Smooth muscle cell (in vitro differentiated cells): Measurements from ENCODE around the gene ZNF677. TPM values are rescaled to one million over a fixed set of nuclear protein-coding genes. Genes with fewer than 3 reads are reported as not detected.
"Not testable (repeated sequence)": the region's sequence is repeated elsewhere in the genome, so short reads cannot be mapped to it uniquely, and the experiment has no call there.

Experiments used
- DNase-seq: peaks from one replicate; lab custom pipeline; 2025; ENCODE audit not compliant: unreplicated experiment; lab: John Stamatoyannopoulos, UW
- H2AFZ ChIP-seq: fragments of 200-600 bp; sonication (generic); 2 replicates; pipeline ENCODE4 v1.6.0; 2016; ENCODE audit warnings: antibody characterized with exemption, low read depth, mild to moderate bottlenecking
- H3F3A ChIP-seq: fragments of 200-600 bp; sonication (generic); 2 replicates; pipeline ENCODE4 v1.6.0; 2017; ENCODE audit warnings: antibody characterized with exemption, low read depth
- H3K27ac ChIP-seq: fragments of 200-600 bp; sonication (generic); 2 replicates; pipeline ENCODE4 v1.5.1; 2016; ENCODE audit warnings: low read depth, mild to moderate bottlenecking
- H3K27me3 ChIP-seq: fragments of 200-600 bp; sonication (generic); 2 replicates; pipeline ENCODE4 v1.6.1; 2016; ENCODE audit warnings: low read depth, mild to moderate bottlenecking
- H3K36me3 ChIP-seq: fragments of 200-600 bp; sonication (generic); 2 replicates; pipeline ENCODE4 v1.5.1; 2016; ENCODE audit warnings: low read depth
- H3K4me1 ChIP-seq: fragments of 200-600 bp; sonication (generic); 2 replicates; pipeline ENCODE4 v1.5.1; 2016; ENCODE audit warnings: low read depth
- H3K4me2 ChIP-seq: fragments of 200-600 bp; sonication (generic); 2 replicates; pipeline ENCODE4 v1.6.0; 2016; ENCODE audit warnings: mild to moderate bottlenecking
- H3K4me3 ChIP-seq: fragments of 200-600 bp; sonication (generic); 2 replicates; pipeline ENCODE4 v1.5.1; 2016; ENCODE audit warnings: mild to moderate bottlenecking
- H3K79me2 ChIP-seq: fragments of 200-600 bp; sonication (generic); 2 replicates; pipeline ENCODE4 v1.6.0; 2016; ENCODE audit warnings: low read depth, mild to moderate bottlenecking
- H3K9ac ChIP-seq: fragments of 200-600 bp; sonication (generic); 2 replicates; pipeline ENCODE4 v1.6.0; 2016; ENCODE audit warnings: low read depth
- H3K9me3 ChIP-seq: fragments of 200-600 bp; sonication (generic); replicated peaks from 2 replicates; pipeline ENCODE4 v1.5.1; 2016; ENCODE audit warnings: low read depth
- H4K20me1 ChIP-seq: fragments of 200-600 bp; sonication (generic); 2 replicates; pipeline ENCODE4 v1.6.0; 2016; ENCODE audit warnings: low read depth
- WGBS: methylation state at CpG from one replicate; pipeline ENCODE4 v1.1.7; 2016; ENCODE audit warnings: low lambda C conversion rate; 5-methylcytosine and 5-hydroxymethylcytosine counted together
- polyA plus RNA-seq: library from polyadenylated mRNA; unstranded; fragments of >200 nt; fragmentation: Nextera tagmentation; extraction: Ambion mirVana; gene quantifications from 2 replicates; pipeline ENCODE4 v1.2.1, GENCODE V29; 2016
- total RNA-seq: library from RNA; depleted of rRNA; stranded (reverse); fragments of >200 nt; gene quantifications from 2 replicates; pipeline ENCODE4 v1.2.3, GENCODE V29; 2014
- TF ChIP-seq, protein P1 (sequence below): fragments of 200-600 bp; sonication (generic); IDR thresholded peaks from 2 replicates; pipeline ENCODE4 v1.5.1; 2017; ENCODE audit warnings: borderline replicate concordance, mild to moderate bottlenecking, antibody characterized with exemption; ENCODE audit not compliant: insufficient read depth, poor library complexity, severe bottlenecking

ZNF677 gene
- total and polyA plus RNA-seq, 2 experiments from 2014 or later: 25.4 to 43.0 TPM

DNA sequence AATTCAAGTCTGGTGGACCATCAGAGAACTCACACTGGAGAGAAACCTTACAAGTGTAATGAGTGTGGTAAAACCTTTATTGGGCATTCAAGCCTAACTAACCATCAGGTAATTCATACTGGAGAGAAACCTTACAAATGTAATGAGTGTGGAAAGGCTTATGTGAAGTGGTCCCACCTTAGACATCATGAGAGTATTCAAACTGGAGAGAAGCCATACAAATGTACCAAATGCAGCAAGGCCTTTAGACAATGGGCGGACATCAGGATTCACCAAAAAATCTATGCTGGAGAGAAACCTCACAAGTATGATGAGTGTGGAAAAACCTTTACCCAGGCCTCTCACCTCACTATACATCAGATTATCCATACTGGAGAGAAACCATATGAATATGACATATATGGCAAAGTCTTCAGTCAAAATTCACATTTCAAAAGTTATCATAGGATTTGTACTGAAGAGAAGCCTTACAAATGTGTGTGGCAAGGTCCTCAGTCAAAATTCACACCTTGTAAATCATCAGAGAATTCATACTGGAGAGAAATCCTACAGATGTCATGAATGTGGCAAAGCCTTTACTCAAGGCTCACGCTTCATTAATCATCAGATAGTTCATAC, 41.9 kb downstream of the ZNF677 start:
- no peaks in the 10 kb centered on the region for H3K27me3 ChIP-seq
- no peaks in the 10 kb centered on the region for H4K20me1 ChIP-seq
- DNase-seq: no peak
- no peaks in the 10 kb centered on the region for H3K4me1 ChIP-seq
- H3K9ac ChIP-seq: no peak overlapping the region
- TF ChIP-seq, protein P1, sequence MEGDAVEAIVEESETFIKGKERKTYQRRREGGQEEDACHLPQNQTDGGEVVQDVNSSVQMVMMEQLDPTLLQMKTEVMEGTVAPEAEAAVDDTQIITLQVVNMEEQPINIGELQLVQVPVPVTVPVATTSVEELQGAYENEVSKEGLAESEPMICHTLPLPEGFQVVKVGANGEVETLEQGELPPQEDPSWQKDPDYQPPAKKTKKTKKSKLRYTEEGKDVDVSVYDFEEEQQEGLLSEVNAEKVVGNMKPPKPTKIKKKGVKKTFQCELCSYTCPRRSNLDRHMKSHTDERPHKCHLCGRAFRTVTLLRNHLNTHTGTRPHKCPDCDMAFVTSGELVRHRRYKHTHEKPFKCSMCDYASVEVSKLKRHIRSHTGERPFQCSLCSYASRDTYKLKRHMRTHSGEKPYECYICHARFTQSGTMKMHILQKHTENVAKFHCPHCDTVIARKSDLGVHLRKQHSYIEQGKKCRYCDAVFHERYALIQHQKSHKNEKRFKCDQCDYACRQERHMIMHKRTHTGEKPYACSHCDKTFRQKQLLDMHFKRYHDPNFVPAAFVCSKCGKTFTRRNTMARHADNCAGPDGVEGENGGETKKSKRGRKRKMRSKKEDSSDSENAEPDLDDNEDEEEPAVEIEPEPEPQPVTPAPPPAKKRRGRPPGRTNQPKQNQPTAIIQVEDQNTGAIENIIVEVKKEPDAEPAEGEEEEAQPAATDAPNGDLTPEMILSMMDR: no peak
- H3K4me3 ChIP-seq: no peak overlapping the region
- 98% methylated on average over 2 of the region's 2 CpGs for WGBS
- H3K27ac ChIP-seq: no peak overlapping the region
- no peak overlapping the region for H2AFZ ChIP-seq
- H3K79me2 ChIP-seq: no peaks in the 10 kb centered on the region
- peaks cover 25% of the 10 kb centered on the region for H3K36me3 ChIP-seq
- no peak overlapping the region for H3K4me2 ChIP-seq
- H3K9me3 ChIP-seq: peaks cover 62% of the 10 kb centered on the region
- H3F3A ChIP-seq: no peaks in the 10 kb centered on the region

DNA sequence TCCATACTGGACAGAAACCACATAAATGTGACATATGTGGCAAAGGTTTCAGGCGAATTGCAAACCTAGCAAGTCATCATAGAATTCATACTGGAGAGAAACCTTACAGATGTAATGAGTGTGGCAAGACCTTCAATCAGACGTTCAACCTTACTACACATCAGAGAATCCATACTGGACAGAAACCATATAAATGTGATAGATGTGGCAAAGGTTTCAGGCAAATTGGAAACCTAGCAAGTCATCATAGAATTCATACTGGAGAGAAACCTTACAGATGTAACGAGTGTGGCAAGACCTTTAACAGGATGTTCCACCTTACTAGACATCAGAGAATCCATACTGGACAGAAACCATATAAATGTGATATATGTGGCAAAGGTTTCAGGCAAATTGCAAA, 43.1 kb downstream of the ZNF677 start:
- not testable (repeated sequence) for H3F3A ChIP-seq, H4K20me1 ChIP-seq, DNase-seq, H3K4me1 ChIP-seq, H3K4me3 ChIP-seq, H3K9ac ChIP-seq, H3K4me2 ChIP-seq, H3K27me3 ChIP-seq, H3K79me2 ChIP-seq, H2AFZ ChIP-seq, H3K27ac ChIP-seq
- WGBS: 89% methylated on average over 3 of the region's 3 CpGs
- Histone ChIP-seq H3K9me3 (peaks cover 61% of the 10 kb centered on the region), H3K36me3 (peaks cover 28% of the 10 kb centered on the region)

DNA sequence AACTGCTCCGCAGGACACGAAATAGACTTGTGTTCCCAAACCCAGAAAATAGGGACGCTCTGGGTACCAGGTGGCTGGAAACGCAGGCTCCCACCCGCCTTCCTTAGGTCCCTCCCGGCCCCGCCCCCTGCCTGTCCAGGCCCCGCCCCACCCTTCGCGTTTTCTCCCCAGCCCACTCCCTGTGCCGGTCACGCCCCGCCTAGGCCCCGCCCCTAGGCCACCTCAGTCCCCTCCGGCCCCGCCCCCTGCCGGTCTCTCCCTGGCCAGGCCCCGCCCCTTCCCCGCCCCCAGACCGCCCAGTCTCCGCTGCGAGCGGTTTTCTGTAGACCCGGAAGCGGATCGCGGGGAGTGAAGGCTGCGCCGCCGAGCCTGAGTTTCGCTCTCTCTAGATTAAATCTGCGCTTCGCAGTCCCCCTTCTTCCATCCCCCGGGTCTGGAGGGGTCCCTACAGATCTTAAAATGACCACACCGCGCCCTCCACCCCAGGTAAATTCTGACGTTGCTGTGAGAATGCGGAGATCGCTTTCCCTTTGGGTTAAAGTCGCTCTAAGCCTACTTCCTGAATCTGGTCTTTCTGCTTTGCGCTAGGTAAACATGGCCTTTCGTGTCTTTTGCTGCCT, 57.8 kb downstream of the ZNF677 start:
- peak overlapping the region; percentile 96 for H2AFZ ChIP-seq
- H3F3A ChIP-seq: peaks cover 12% of the 10 kb centered on the region
- DNase-seq: peak; percentile 98
- peak overlapping the region; percentile 86 for H3K4me2 ChIP-seq
- no peaks in the 10 kb centered on the region for H3K36me3 ChIP-seq
- peak overlapping the region; percentile 86 for H3K4me3 ChIP-seq
- H3K79me2 ChIP-seq: no peaks in the 10 kb centered on the region
- H3K9ac ChIP-seq: peak overlapping the region; percentile 76
- no peaks in the 10 kb centered on the region for H4K20me1 ChIP-seq
- 4% methylated on average over 25 of the region's 42 CpGs for WGBS
- peaks cover 3% of the 10 kb centered on the region for H3K4me1 ChIP-seq
- H3K27me3 ChIP-seq: no peaks in the 10 kb centered on the region
- TF ChIP-seq, protein P1: no peak
- peaks cover 5% of the 10 kb centered on the region for H3K9me3 ChIP-seq
- peak overlapping the region; percentile 65 for H3K27ac ChIP-seq

DNA sequence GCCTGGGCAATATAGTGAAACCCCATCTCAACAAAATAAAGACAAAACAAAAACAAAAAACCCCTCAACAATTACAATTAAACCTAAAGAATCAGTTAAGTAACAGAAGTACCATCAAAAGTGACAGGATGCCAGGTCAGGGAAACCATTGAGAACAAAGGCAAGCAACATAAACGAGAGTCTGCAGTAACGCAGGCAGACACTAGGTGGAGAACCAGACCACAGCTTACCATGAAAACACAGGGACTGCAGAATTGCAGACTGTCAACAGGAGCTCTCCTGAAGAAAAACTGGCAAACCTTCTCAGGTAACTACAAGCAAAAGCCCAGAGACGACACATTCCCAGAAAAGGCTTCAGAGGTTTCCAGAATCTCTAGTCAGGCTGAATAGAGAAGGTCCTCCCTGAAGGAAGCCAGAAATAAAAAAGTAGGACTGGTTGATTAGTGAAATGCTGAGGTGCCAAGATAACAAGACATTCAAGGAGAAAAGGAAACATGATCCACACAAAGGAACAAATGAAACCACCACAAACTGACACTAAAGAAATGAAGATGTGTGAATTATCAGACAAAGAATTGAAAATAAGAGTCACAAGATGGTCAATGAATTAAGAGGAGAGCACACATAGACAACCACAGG, 59.3 kb downstream of the ZNF677 start:
- Histone ChIP-seq H3K27ac (no peak overlapping the region), H3K9ac (no peak overlapping the region), H3K79me2 (no peaks in the 10 kb centered on the region), H3K4me3 (no peak overlapping the region), H3K4me2 (no peak overlapping the region), H3K4me1 (peaks cover 3% of the 10 kb centered on the region), H3K36me3 (no peaks in the 10 kb centered on the region), H3K27me3 (no peaks in the 10 kb centered on the region), H3F3A (peaks cover 12% of the 10 kb centered on the region), H4K20me1 (no peaks in the 10 kb centered on the region), H3K9me3 (no peaks in the 10 kb centered on the region), H2AFZ (peak overlapping the region; percentile 75)
- DNase-seq: peak; percentile 6
- 4% methylated on average over 3 of the region's 3 CpGs for WGBS
- TF ChIP-seq, protein P1: peak; percentile 90
